Activated CD4-positive, alpha-beta T cell treated with anti-CD3 and anti-CD28 coated beads, Interleukin-2, amount 50 U/mL, for 4 hours (primary cell): Measurements from ENCODE around the gene LMAN1L.

Experiments used
- DNase-seq, 2 experiments: peaks; one replicate each; pipeline ENCODE4 v3.0.0-alpha.2; 2020

LMAN1L gene

DNA sequence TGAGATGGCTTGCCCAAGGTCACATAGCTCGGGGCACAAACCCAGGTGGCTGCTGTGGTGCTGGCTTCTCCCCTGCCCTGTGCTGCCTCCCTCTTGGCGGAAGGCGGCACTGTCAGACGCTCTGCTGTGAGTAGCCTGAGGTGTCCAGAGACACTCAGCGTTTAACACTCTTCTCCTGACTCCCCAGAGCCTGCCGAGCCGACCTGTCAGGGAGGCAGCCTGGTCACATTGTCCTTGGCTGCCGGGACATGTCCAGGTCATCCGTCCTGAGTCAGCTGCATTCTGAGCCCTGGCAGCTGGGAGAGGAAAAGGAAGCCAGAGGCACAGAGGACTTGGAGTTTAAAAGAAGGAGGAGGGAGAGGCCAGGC lies 4.7 kb downstream of the LMAN1L start:
- no peak for DNase-seq

- no peak for DNase-seq
Observed at GRCh38 chr15:74820056-74820455, 7.4 kb downstream of the LMAN1L start.

DNA sequence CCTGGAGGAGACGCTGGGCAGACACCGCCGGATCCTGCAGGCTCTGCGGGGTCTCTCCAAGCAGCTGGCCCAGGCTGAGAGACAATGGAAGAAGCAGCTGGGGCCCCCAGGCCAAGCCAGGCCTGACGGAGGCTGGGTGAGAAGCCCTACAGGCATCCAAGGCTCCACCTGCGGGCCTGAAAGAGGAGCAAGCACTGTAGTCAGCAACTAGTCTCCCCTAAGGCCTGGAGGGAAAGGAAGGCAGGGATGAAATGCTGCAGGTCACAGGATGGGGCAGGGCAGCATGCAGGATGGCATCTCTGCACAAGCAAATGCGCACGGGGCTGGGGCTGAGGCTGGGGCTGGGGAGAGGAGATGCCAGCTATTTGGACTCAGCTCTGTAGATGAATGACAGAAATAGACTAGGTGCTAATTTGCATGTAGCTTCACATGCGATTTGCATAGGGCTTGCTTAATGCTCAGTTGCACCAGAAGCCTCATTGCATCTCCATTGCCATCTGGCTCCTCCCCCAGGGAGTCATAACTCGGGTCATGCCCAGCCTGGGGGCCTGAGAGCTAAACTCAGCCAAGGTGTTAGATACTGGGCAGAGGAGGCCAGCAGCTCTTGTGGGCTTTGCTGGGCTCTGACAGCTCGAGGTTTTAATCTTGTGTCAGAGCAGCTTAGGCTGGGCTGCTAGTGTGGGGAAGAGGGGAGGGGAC lies 8.6 kb downstream of the LMAN1L start:
- no peak for DNase-seq

GRCh38 chr15:74821790-74822158 lies 9.1 kb downstream of the LMAN1L start:
- no peak for DNase-seq

DNA sequence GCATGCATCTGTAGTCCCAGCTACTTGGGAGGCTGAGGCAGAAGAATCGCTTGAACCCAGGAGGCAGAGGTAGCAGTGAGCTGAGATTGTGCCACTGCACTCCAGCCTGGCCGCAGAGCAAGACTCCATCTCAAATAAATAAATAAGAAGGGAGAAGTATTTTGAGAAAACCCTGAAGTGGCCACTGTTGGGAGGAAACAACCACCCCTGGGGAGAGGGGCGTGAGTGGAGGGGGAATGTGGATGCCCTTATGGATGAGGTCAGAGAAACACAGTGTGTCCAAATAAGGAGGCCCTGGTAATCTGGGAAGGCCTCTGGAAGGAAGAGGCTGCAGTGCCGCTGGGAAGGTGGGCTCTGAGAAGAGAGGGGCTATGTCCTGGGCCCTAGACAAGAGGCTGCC lies 9.6 kb downstream of the LMAN1L start:
- DNase-seq, result no peak

- no peak for DNase-seq
Observed at GRCh38 chr15:74823324-74823723, 10.7 kb downstream of the LMAN1L start.

GRCh38 chr15:74824976-74825375 lies 12.3 kb downstream of the LMAN1L start:
- DNase-seq, result no peak

GRCh38 chr15:74825866-74826265 lies 13.2 kb downstream of the LMAN1L start:
- DNase-seq, result no peak

DNA sequence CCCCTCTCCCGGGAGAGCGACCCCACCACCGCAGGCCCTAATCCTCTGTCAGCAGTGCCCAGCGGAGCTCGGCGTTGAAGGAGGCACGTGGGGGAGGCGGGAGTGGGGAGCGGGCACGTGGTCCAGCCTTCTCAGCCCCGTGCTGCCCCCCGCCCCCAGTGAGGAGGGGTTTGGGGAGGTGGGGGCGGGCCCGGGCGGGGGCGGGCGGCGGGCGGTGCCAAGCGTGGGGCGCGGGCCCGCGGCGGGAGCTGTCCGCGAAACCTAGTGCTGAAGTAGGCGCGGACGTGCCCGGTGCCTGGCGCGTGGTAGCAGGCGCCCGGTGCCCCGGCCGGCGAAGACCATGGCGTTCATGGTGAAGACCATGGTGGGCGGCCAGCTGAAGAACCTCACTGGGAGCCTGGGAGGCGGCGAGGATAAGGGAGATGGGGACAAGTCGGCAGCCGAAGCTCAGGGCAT lies 13.8 kb downstream of the LMAN1L start, which contains the start of gene CPLX3:
CPLX3 (plus strand) TSS at position 264 of the 456 bp plus-strand sequence; CDS start at position 341, 77 bp downstream.
- DNase-seq, result peak; percentile 22 to 23

DNA sequence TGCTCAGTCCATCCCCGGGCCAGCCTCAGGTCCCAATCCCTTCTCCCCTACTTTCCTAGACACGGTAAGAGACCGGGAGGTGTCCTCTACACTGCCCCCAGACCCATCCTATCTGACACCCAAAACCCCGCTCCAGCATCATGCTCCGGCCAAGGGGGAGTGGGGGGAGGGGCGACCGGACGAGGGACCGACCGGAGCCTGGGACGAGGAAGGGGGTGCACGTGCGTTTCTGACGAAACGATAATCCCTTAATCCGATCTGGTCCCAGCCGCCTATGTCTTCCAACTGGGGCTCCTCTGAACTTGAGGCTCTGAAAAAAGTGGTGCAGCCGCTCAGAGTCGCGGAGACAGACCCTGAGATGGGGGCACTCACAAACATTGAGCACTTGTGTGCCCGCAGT lies 14.3 kb downstream of the LMAN1L start:
- no peak for DNase-seq

DNA sequence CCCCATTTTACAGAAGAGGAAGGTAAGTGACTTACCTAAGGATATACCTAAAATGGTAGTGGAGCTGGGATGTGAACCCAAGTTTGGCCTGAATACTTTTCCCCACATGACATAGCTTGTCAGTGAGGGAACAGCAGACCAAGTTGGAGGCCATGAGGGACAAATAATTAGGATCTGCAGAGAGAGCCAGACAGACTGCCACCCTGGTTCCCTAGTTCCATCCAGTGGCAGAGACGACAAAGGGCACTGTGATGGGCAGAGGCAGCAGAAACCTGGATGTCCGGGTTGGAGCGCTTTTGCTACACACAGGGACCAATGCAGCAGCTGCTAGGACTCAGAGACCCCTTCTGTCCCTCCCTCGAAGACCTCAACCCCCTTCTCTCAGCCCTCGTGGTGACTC lies 15.0 kb downstream of the LMAN1L start:
- no peak for DNase-seq

DNA sequence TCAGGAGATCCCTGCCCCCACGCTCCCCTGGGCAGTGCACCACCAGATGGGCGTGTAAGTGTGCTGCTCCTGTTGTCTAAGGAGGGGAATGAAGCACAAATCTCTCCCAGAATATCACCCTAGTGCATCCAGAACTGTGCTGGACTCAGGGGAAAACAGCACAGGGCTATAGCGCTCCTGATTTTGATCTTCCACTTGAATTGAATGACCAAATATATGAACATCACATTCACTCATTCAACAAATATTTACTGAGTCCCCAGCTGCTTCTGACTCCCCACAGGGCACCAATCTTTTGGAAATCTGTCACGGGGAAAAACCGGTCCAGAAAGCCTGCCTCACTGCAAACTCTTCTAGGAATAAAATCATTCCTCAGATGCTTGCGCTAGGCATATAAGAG lies 16.2 kb downstream of the LMAN1L start:
- DNase-seq, result no peak

- DNase-seq, result no peak
Observed at GRCh38 chr15:74829486-74829885, 16.9 kb downstream of the LMAN1L start.

DNA sequence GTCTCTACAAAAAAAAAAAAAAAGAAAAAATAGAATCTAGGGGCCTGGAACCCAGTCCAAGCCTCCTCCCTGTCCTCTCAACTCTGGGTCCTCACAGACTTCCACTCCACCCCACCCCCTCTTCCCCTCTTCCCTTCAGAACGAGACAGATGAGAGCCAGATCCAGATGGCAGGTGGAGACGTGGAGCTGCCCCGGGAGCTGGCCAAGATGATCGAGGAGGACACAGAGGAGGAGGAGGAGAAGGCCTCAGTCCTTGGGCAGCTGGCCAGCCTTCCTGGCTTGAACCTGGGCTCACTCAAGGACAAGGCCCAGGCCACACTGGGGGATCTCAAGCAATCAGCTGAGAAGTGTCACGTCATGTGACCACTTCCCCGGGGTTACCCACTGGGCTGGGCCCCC lies 17.4 kb downstream of the LMAN1L start:
- no peak for DNase-seq

DNA sequence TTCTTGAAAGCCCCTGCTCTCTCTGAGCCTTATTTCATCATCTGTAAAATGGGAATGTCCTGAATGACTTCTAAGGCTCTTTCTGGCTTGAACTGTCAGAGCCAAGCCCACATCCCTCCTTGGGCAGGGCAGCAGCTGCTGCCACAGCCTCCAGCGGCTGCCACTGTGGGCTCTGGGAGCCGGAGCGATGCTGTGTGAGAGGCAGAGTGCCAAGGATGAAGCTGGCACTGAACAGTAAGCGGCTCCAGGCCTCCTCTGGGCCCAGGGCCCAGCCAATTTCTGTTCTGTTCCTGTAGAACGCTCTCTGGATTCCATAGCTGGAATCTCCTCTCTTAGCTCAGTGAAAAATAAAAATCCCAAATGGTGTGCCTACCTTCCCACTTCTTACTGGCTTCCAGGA lies 18.2 kb downstream of the LMAN1L start:
- DNase-seq, result no peak

GRCh38 chr15:74831813-74832495 lies 19.3 kb downstream of the LMAN1L start:
- no peak for DNase-seq

DNA sequence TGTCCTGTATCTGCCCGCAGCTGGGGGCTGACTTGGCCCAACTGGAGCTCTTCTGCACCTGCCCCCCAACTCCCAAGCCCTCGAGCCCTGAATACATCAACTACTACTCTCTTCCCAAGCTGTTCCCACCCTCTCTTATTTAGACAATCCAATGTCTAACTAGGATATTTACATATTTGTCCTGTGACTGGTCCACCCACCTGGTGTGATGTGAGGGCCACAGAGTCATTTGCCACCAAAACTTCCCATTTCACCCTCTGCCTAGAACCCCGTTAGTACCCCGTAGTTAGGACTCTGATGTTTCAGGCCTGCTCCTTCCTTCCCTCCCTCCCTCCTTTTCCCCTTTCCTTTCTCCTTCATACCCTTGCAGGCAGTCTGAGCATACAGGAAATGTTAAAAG lies 20.2 kb downstream of the LMAN1L start:
- DNase-seq, result no peak

GRCh38 chr15:74833376-74834107 lies 20.9 kb downstream of the LMAN1L start:
- DNase-seq, result no peak

- DNase-seq, result peak; percentile 35 to 37
Observed at GRCh38 chr15:74835312-74835823, 22.7 kb downstream of the LMAN1L start.

DNA sequence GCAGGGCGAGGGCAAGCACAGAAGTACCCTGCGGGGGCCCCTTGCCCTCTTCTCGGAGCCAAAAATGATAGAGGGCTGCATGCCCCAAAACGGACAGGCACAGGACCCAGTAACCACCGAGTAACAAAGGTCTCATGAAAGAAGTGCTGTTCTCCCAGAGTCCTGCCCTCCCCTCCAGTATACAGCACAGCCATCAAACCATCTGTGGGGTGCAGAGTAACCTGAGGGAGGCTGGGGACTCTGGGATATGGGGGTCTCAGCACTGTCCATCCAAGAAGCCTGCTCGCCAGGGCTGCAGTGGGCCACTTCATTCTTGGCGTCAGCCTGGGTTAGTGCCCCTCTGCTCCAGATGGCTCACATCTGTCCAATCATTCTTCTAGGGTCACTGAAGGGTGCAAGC lies 24.2 kb downstream of the LMAN1L start:
- DNase-seq, result no peak

GRCh38 chr15:74837482-74838136 lies 25.0 kb downstream of the LMAN1L start:
- DNase-seq, result no peak

GRCh38 chr15:74838137-74838516 lies 25.5 kb downstream of the LMAN1L start:
- DNase-seq, result no peak
